PC-3 (cell line): ENCODE results near the gene CEP131.

Source experiments
- CTCF ChIP-seq: fragments of 300-600 bp; sonication (generic); conservative IDR thresholded peaks from 2 replicates; pipeline ENCODE4 v1.5.1; 2017; ENCODE audit warnings: antibody characterized with exemption, low read depth, mild to moderate bottlenecking, low read length
- EZH2 ChIP-seq: fragments of 300-600 bp; sonication (generic); IDR thresholded peaks from one replicate; pipeline ENCODE4 v1.6.1; 2017; ENCODE audit warnings: antibody characterized with exemption, mild to moderate bottlenecking, low read length; ENCODE audit not compliant: unreplicated experiment
- EZH2phosphoT487 ChIP-seq: fragments of 300-600 bp; sonication (generic); IDR thresholded peaks from 2 replicates; pipeline ENCODE4 v1.6.1; 2018; ENCODE audit warnings: mild to moderate bottlenecking, antibody characterized with exemption, low read length, borderline replicate concordance

- TF ChIP-seq CTCF, result no peak
- no peak for TF ChIP-seq EZH2
- no peak for TF ChIP-seq EZH2phosphoT487
Observed at GRCh38 chr17:81165246-81166032, 57.3 kb downstream of the CEP131 start, which contains the start of gene PVALEF.
